GM21367 (cell line): ENCODE data around the gene CTNND2.
"Not testable (repeated sequence)": the region's sequence is repeated elsewhere in the genome, so short reads cannot be mapped to it uniquely, and the experiment has no call there.

ENCODE experiments used
- ATAC-seq: cut with Tn5 transposase; IDR thresholded peaks from one replicate; pipeline ENCODE4 v1.9.1; 2021; ENCODE audit not compliant: unreplicated experiment

The CTNND2 gene

DNA sequence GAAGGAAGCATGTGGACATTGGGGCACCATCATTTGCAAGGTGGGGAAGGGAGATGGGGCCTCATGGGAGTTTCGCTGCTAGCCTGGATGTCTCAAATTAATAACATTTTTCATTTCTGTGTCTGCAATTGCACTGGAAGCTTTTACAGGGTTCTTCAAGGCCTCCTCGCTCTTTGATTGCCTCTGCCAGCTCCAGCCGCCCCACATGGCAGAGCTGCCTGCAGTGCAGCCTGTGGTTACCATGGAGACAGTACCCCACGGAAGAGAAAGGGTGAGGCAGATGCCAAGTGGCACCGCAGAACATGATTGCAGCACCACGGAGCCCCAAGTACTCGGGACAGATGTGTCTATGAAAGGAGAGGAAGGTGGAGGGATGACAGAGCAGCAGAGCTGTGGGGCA lies 25.4 kb downstream of the CTNND2 start:
- no peak for ATAC-seq

DNA sequence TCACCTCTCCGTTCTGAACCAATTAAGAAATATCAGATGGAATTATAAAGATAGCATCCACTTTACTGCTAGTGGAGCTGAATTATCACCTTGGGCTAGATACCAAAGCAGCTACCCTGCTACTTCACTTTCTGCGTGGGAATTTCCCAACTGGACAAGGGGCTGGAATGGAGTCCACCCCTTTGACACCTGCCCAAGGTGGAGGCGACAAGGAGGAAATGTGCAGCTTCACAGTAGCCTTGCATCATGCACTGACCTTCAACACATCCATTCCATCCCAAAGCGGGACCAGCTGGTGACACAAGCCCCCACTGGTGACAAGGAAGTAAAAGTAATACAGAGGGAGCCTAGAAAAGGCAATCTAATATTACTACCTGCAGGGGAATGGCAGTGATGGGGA lies 30.7 kb downstream of the CTNND2 start:
- no peak for ATAC-seq

DNA sequence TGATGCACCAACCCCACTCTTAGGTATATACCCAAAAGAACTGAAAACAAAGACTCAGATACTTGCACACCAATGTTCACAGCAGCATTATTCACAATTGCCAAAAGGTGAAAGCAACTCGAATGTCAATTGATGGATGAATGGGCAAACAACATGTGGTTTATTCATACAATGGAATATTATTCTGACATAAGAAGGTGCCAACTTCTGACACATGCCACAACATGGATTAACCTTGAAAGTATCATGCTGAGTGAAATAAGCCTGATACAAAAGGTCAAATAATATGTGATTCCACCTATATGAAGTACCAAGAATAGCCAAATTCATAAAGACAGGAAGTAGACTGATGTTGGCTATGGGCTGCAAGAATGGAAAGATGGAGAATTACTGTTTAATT lies 35.0 kb downstream of the CTNND2 start:
- no peak for ATAC-seq

DNA sequence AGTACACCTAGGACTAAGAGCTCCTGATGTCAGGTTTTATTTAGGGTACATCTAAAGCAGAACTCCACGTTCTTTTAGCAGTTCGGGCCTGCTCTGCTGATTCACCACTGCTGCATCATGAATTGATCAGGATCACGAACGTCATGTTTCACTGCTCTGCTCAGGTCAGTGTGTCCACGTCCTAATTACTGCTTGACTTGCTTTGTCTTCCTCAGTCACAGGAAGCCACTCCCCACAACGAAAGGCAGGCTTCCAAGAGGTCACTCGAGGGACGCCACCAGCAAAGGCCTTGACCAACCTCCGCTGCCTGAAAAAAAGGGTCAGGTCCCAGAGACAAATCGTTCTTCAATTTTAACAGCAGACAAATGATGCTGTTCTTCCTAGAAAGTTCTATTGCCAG lies 40.3 kb downstream of the CTNND2 start:
- no peak for ATAC-seq

DNA sequence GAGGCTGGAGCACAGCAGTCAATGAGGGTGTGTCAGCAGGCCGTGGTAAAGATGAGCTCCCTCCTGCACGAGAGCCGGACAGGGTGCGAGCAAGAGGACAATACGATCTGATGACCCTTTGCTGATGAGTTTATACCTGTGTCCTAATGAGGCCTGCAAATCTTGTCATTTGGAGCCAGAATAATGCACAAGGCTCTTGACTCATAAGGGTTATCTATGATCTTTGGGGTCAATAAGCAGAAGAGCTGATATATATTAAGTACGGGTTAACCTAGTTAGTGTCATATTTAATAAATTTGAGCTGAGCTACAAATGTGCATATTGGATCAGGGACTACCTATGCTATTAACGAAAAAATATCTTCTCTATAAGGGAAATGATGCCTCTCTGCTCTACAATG lies 46.9 kb downstream of the CTNND2 start:
- no peak for ATAC-seq

DNA sequence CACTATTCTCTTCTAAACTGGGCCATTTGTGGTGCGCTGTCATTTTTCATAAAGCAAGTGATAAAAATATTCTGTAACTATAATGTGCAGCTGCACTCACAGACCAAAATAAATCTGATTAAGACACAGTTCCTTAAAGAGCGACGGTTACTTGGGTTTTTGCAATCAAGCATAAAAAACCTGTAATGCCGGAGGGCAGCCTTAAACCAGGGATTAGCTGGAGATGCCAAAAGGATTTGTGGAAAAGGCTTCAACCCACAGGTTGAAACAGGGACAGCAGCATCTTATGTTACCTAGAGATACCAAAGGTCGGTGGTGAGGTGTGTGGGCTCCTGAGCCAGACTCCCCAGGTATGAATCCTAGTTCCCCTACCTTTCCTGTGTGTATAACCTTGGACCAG lies 49.3 kb downstream of the CTNND2 start:
- ATAC-seq: no peak

DNA sequence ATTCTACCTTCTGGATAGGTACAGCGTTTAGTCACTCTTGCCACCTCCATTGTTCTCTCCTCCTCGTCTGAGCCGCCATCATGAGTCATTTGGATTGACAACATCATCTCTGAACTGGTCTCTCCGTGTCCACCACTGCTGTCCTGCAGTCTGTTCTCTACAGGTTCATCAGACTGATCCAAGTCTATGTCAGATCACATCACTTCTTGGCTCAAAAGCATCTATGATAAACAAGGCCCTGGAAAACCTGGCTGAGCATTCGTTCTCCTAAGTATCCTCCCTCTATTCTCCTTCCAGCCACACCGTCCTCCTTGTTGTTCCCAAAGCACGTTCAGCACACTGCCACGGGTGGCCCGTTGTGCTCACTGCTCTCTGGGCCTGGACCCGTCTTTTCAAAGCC lies 50.5 kb downstream of the CTNND2 start:
- ATAC-seq: no peak

DNA sequence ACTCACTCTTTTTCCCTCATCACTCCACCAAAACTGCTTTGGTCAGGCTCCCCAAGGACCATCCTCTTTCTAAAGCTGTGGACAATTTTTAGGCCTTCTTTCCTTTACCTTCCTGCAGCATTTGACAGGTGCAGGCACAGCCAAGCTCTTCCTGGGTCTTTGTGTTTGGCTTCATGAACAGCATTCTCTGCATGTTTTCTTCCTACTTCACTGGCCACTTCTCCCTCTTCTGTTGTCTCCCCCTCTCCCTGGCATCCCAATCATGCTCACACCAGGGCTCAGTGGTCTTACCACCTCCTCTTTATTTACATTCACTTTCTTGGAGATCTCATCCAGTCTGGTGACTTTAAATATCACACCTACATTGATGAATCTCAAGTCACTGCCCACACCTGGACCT lies 51.1 kb downstream of the CTNND2 start:
- ATAC-seq: no peak

DNA sequence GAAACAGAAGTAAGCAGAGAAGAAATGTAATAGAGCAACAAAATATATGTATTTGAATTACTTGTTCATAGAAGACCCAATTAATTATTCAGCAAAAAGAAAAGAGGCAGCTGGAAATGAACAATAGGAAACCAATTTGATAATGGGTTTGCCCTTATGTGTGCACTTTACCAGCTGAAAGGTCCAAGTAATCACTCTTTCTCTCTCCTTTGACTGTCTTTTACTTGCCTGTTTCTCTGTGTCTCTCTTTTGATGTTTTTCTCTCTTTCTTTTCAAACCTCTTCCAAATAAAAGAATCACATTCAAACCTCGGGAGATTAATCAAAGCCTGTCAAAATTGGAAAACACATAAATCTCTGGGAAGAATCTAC lies 51.5 kb downstream of the CTNND2 start:
- ATAC-seq: no peak

DNA sequence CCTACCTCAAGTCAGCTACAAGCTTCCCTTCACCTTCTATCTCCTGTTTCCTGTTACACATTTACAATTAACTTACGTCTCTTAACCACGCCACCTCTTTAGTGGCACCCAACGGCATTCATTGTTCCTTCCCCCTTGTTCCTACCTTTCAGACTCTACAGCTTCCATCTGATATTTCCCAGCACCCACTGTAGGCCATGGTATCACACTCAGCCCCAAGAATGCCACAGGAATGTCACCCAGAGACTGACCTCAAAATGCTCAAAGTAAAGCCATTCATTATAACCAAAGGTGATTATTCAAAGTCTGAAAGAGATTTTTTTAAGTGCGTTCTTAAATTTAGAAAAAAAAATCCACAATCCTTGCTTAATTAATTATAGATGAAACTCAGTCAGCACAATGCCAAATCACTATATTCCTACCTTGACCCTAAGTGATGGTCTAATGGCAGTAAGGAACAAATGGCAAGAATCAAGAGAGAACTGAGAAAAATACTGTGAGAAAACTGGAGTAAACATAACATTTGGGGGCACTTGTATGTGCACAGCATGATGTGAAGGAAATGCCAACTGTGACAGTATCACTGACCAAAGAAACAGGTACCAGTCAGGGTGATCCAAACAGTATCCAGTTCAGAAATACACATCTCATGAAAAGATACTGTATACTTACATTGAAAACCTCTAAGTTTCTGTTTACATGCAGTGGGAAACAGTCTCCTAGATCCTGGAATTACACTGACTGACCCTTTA lies 52.1 kb downstream of the CTNND2 start:
- no peak for ATAC-seq

DNA sequence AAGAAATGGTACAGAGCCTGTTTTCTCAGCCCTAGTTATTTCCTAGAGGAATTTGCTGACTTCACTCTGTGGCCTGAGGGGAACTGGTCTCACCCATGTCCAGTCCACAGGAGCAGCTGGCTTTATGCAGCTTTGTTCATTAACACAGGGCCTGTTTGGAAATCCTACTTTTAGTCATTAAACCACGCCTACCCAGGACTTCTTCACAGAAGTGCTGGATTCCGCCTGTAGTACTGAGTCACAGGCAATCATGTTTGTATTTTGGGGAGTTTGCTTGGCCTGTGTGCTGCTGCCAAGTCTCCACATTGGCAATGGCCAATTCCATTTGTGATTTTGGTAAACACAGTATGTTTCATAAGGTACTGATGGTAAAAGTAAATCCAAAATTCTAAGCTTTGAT lies 52.8 kb downstream of the CTNND2 start:
- no peak for ATAC-seq

DNA sequence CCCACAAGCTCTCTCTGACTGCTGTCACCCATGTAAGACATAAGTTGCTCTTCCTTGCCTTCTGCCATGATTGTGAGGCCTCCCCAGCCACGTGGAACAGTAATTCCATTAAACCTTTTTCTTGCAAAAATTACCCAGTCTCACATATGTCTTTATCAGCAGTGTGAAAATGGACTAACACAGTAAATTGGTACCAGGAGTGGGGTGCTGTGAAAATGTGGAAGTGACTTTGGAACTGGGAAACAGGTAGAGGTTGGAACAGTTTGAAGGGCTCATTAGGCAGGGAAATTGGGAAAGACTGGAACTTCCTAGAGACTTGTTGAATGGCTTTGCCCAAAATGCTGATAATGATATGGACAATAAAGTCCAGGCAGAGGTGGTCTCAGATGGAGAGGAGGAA lies 75.7 kb downstream of the CTNND2 start:
- not testable (repeated sequence) for ATAC-seq

DNA sequence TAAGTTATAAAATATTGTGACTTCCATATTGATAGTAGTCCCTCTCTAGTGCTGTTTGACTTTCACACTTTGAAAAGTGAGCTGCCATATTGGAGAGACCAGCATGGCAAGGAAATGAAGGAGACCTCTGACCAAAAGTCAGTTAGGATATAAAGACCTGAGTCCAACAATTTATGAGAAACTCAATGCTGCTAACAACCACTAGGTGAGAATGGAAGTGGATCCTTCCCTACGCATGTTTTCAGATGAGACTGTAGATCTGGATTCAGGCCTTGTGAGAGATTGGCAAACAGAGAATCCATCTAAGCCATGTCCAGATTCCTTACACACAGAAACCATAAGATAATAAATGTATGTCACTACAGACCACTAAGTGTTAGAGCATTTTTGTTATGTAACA lies 81.6 kb downstream of the CTNND2 start:
- no peak for ATAC-seq

DNA sequence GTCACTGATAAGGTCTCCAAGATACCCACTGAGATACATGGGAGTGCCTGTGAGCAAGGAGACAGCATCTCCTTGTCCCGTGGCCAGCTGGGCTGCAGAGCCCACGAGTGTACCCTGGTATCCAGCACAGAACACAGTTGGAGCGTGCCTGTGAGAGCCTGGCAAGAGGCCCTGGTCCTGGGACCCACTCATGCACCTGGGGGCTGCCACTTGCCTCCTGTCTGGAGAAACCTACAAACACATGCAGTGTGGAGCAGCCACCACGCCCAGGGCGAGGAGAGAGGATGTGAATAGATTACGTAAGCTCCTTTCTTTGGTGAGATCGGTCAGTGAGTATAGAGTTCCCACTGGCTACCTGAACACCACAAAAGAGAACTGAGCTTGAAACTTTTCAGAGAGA lies 88.3 kb downstream of the CTNND2 start:
- no peak for ATAC-seq

DNA sequence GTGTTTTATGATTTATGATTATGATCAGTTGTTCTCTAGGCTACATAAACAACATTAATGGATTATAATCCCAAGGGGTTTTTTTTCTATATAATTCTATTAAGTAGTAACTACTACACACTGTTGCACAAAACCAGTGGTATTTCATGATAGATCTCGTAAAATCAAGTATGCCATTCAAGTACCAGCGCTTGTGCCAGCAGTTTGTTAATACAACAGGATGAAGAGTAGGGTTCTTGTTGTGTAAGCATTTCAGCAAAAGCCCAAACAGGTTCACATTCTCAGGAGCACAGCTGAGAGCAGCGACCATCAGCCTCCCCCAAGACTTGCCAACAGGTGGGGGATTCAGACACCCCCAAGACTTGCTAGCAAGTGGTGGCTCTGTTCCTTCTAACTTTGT lies 88.8 kb downstream of the CTNND2 start:
- ATAC-seq: no peak

DNA sequence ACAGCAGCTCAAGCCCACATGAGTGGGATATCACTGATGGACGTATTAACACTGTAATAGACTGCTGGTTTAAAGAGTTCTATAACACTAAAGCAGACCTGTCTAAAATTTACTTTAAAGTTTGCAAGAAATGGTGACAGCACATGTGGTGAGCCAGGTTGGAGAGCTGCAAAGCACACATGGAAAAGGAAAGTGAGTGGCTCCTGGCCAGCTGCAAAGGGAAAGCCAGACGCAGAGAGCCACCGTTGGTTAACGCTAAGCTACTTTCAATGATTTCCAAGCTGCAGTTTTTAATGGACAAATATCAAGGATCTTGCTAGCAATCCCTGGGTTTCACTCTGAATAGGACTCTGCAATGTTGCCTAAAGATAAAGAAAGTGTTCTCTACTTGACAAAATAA lies 89.9 kb downstream of the CTNND2 start:
- ATAC-seq: no peak

DNA sequence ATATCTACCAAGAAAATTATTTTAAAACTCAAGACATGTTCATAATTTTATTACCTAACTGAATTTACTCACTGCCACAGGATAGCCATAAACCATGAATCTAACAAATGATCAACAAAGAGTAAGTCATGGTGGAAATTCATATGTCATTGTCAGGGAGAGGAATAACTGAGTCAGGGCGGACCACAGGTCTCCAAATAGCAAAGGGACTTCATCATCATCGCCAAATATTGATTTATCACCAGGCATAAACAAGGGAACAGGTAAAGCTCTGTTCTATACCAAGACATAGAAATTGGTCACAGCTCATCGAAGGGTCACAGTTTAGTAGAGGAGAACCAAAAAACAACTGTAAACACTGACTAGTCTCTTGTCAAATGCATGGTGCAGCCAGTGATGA lies 94.8 kb downstream of the CTNND2 start:
- ATAC-seq: no peak

DNA sequence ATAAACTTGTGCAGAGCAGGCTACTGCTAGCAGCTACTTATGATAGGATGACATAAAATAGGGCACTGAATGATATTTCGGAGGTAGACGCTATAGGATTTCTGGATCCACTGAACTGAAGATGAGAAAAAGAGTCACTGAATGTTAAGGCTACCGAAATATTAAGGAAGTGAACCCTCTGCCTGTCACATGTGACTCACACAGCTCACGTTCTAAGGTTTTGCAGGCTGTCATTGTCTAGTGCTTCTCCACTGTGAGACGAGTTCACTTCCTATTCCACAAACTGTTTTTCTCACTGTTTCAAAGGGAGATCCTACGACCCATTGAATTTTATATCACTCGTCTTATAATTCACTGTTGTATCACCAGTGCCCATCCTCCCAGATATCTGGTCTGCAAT lies 100.8 kb downstream of the CTNND2 start:
- no peak for ATAC-seq

DNA sequence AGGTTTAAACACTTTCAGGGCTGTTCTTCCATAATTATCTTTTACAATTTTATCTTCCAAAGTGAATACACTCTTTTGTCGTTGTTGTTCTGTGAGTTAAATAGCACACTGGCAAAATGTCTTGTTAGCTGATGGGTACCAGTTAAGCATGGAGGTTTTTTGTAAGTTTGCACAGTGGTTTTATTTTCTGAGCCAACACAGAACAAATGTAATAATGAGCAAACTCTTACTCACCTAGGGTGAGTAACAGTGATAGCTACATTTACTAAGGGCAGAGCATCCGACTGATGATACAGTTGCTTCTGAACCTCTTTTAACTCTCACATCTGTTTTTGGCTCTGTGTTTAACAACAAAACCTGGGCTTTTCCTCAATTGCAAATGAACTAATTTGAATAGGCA lies 103.2 kb downstream of the CTNND2 start:
- ATAC-seq: no peak

DNA sequence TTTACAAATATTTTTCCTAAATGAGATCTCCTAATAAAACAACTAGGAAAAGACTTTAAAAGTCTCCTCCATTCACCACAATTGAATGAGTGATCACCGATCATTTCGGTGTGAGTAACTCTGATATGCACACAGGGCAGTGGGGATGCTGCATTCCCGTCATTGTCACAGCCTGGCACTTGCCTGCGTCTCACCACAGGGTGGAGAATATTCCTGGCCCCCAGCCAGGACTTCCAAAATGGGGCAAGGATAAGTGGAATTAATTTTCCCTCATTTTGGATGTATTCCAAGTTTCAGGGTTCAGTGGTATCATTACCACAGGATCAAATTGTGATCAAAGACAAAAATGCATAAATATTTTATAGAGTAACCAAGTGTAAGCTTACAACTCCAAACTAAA lies 107.1 kb downstream of the CTNND2 start:
- no peak for ATAC-seq

DNA sequence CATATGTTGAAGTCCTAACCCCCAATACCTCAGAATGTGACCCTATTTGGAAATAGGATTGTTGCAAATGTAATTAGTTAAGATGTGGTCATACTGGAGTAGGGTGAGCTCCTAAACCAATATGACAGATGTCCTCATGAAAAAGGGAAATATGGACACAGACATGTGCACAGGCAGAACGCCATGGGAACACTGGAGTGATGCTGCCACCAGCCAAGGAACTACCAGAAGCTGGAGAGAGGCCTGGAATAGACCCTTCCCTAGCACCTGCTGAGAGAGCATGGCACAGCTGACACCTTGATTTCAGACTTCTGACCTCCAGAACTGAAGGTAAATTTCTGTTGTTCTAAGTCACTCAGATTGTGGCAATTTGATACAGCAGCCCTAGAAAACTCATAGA lies 110.8 kb downstream of the CTNND2 start:
- no peak for ATAC-seq

DNA sequence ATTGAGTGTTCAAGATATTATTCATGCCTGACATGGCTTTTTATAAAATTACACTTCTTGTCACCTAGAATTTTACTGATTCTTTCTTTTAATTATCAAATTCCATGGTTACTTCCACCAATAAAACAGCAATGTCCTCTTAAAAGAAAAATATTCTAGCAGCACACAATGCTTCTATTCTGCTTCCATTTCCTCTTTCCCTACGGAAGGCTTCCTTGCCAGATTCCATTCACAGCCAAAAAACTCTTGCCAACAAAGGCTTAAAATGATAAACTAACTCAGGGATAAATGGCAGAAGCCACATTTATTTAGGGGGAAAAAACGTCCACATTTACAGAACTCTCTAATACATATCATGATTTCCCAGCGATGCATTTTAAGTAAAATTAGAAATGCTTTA lies 111.6 kb downstream of the CTNND2 start:
- ATAC-seq: no peak

DNA sequence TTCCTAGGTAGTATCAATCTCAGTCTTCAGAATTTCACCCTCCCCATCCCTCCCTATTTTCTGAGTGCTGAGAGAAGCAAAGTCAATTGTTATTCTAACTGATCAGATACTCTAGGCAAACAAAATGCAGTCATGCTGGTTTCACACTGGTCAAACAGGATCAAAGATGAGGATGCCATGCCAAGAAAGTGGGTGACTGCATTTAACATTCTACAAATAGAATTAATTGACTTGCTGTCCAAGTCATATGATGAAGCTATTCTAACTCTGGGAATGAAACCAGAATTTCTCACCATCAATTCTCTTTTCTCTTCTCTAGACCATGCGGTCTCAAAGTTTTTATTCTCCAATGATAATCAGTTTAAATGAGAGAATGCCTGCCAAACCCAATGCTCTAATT lies 112.5 kb downstream of the CTNND2 start:
- ATAC-seq: no peak

DNA sequence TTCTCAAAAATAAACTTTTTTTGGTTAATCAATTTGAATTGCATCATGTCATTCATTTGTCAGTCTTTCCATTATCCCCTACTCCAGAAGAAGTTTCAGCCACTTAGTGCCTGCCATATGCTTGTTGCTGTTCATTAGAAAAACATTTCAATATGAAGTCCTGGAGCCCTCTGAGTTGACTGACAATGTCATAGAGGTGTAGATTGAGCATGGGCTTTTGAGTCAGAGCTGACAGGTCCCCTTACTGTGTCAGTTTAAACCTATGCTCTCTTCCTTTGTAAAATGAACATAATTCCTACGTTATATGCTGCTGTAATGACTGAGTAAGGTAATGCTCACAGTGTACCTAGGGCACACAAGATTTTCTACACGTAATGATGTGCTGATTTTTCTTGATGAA lies 114.0 kb downstream of the CTNND2 start:
- no peak for ATAC-seq
